Ovary (tissue), 9 donors: ENCODE measurements around the gene ALG14. TPM values are rescaled to one million over a fixed set of nuclear protein-coding genes. Genes with fewer than 3 reads are reported as not detected.

Experiments used
- DNase-seq, 5 donors: peaks; one replicate each; pipeline ENCODE4 v3.0.0-alpha.2; 2019 to 2020
- H3K27ac ChIP-seq, 2 donors: fragments of 200-600 bp; one replicate each; pipeline versions ENCODE4 v1.5.1 to v1.8.0; 2019 to 2022
- H3K27me3 ChIP-seq: fragments of 200-600 bp; one replicate; pipeline ENCODE4 v1.8.0; 2022
- H3K36me3 ChIP-seq: fragments of 200-600 bp; sonication (generic); one replicate; pipeline ENCODE4 v1.5.1; 2019
- H3K4me1 ChIP-seq: one replicate; pipeline ENCODE4 v1.8.1; 2013; ENCODE audit warnings: mild to moderate bottlenecking, moderate library complexity; ENCODE audit not compliant: insufficient read depth
- H3K4me3 ChIP-seq: fragments of 200-600 bp; sonication (generic); one replicate; pipeline ENCODE4 v1.5.1; 2017
- H3K9me3 ChIP-seq, 2 donors: fragments of 200-600 bp in 1 of 2; sonication (generic) in 1 of 2; one replicate each; pipeline versions ENCODE4 v1.5.1 to v1.8.1; 2013 to 2019; ENCODE audit warnings: mild to moderate bottlenecking in 1 of 2, moderate library complexity in 1 of 2
- CTCF ChIP-seq, 3 donors: fragments of 450-650 bp in 2 of 3; fragments of 200-600 bp in 1 of 3; IDR thresholded peaks; one replicate each; pipeline versions ENCODE4 v1.5.1 to v1.8.0; 2016 to 2022; ENCODE audit warnings: antibody characterized with exemption in 3 of 3, mild to moderate bottlenecking in 1 of 3
- EP300 ChIP-seq: sonication (generic); formaldehyde crosslinking; IDR thresholded peaks from one replicate; pipeline ENCODE4 v1.6.1; 2017; ENCODE audit warnings: antibody characterized with exemption
- POLR2A ChIP-seq: fragments of 450-650 bp; IDR thresholded peaks from one replicate; pipeline ENCODE4 v1.6.1; 2017; ENCODE audit warnings: antibody characterized with exemption, mild to moderate bottlenecking, moderate library complexity
- WGBS, 3 donors: extraction: QIAGEN DNeasy Blood & Tissue Kit in 1 of 3; methylation state at CpG; one replicate each; pipeline versions ENCODE4 v1.1.5 to v1.1.7; 2013 to 2017; 5-methylcytosine and 5-hydroxymethylcytosine counted together
- intact Hi-C, 4 donors: fragments of 100-400 bp; cut with DNase I; formaldehyde crosslinking; loops; one replicate each; pipeline versions ENCODE4 v1.11.0 to v1.15.1; 2022 to 2023
- polyA plus RNA-seq, 2 donors: library from polyadenylated mRNA; stranded (reverse); fragments of 200-250 nt in 1 of 2; fragments of 350-450 nt in 1 of 2; fragmentation: Illumina TruSeq in 1 of 2; extraction: RNeasy Lipid Tissue Mini Kit (QIAGEN cat#74804) in 1 of 2; gene quantifications; one replicate each; pipeline ENCODE4 v1.2.3, GENCODE V29; 2013 to 2014
- total RNA-seq, 7 donors: library from RNA; depleted of rRNA in 2 of 7; stranded (reverse); fragments of >200 nt in 2 of 7; fragmentation: NEBNext Ultra II Directional in 3 of 7; extraction: Animal tissue kit (Norgen Biotek cat#: 25700) in 3 of 7; gene quantifications; one replicate each; pipeline versions ENCODE4 v1.1.0 to v1.2.4, GENCODE V29; 2016 to 2023
- donor health status: DM: no; HTN: no; CAD: no; lungs with moderate emphysema.
- donor health status: DM: no; HTN: no; CAD: no.
- donor health status: Bipolar disorder and iron deficiency.
- donor health status: DM: yes; HTN: yes; CAD: no.
- donor health status: DM: no; HTN: no; CAD: no.
- donor health status: DM: yes; HTN: yes; CAD: no.

The ALG14 gene
- total and polyA plus RNA-seq, 9 donors, result 1.2 to 16.3 (median 3.6) TPM

GRCh38 chr1:94937820-94938219 lies 134.9 kb downstream of the ALG14 start:
- Histone ChIP-seq H3K27ac (no peak overlapping the region), H3K36me3 (no peaks in the 10 kb centered on the region), H3K4me3 (no peak overlapping the region), H3K9me3 (no peaks in the 10 kb centered on the region), H3K4me1 (no peaks in the 10 kb centered on the region), H3K27me3 (no peaks in the 10 kb centered on the region)
- intact Hi-C loops, result no loop called here
- no peak for DNase-seq
- TF ChIP-seq EP300, result no peak
- no peak for TF ChIP-seq POLR2A
- TF ChIP-seq CTCF (IDR thresholded peaks at IDR 0.05), result no peak
- 39 to 100% (median 100%) methylated on average over 1 of the region's 1 CpG for WGBS, 3 donors

DNA sequence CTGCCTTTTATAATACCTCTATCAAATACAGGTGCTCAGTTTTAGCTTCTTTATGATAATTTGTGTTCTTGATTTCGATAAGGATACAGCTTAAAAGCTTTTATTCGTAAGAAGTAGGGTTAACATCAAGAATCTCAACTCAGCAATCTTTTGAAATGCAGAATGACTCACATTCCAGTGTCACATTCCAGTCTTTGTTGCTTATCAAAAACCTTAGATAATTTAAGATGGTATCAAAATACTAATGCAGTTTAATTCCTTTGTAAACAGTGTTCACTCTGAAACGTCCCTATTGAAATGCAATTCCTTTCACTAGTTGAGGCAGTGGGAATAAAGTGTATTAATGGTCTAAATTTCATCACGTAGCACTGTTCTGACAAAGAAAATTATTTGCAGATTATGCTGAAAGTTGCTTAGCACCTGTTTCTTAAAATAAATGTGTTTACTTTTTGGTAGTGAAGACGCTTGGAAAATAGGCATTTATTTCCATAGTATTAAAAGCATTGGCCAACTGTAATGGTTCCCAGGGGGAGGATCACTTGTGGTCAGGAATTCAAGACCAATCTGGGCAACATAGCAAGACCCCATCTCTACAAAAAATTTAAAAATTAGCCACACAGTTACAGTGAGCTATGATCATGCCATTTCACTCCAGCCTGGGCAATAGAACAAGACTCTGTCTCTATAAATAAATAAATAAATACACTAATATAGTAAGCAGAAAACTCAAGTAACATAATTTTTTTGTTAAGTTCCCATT lies 135.7 kb downstream of the ALG14 start:
- no peaks in the 10 kb centered on the region for H3K4me1 ChIP-seq
- no peaks in the 10 kb centered on the region for H3K9me3 ChIP-seq
- no peaks in the 10 kb centered on the region for H3K27me3 ChIP-seq
- intact Hi-C loops, result no loop called here
- no peak overlapping the region for H3K27ac ChIP-seq
- H3K4me3 ChIP-seq, result no peak overlapping the region
- no peaks in the 10 kb centered on the region for H3K36me3 ChIP-seq
- TF ChIP-seq EP300 (no peak), CTCF (IDR thresholded peaks at IDR 0.05) (no peak), POLR2A (no peak)
- WGBS, 3 donors, result 76 to 79% (median 76%) methylated on average over 5 of the region's 5 CpGs
- DNase-seq, result no peak

GRCh38 chr1:94935476-94935875 lies 137.3 kb downstream of the ALG14 start:
- WGBS, 3 donors, result 70 to 79% (median 76%) methylated on average over 1 of the region's 1 CpG
- intact Hi-C loops, result no loop called here
- H3K9me3 ChIP-seq, result no peaks in the 10 kb centered on the region

DNA sequence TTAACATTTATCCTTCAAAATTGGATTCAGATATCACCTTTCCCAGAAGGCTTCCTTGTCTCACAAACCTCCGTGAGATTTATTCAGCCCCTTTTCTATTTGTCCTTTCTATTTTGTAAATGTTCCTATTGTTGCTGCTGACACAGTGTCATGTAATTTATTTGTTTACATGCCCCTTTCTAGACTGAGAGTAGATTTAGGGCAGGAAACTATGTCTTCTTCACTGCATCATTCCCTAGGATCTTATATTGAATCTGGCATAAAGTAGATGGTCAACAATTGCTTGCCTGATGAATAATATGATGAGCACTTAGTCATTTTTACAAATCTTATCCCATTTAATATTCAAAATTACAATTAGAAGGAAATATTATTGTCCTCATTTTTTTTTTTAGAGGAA lies 137.7 kb downstream of the ALG14 start:
- WGBS, 3 donors, result 94 to 100% (median 96%) methylated on average over 1 of the region's 1 CpG
- DNase-seq, result no peak
- H3K36me3 ChIP-seq, result no peaks in the 10 kb centered on the region
- H3K27me3 ChIP-seq, result no peaks in the 10 kb centered on the region
- no peak for TF ChIP-seq POLR2A
- no peak for TF ChIP-seq EP300
- TF ChIP-seq CTCF (IDR thresholded peaks at IDR 0.05), result no peak
- intact Hi-C loops, result no loop called here
- no peak overlapping the region for H3K4me3 ChIP-seq
- no peaks in the 10 kb centered on the region for H3K4me1 ChIP-seq
- no peaks in the 10 kb centered on the region for H3K9me3 ChIP-seq
- no peak overlapping the region for H3K27ac ChIP-seq

More at GRCh38 chr1:94935476-94935875, 137.3 kb downstream of the ALG14 start:
- no peak overlapping the region for H3K4me3 ChIP-seq
- no peak for DNase-seq
- no peaks in the 10 kb centered on the region for H3K36me3 ChIP-seq
- no peak overlapping the region for H3K27ac ChIP-seq
- H3K4me1 ChIP-seq, result no peaks in the 10 kb centered on the region
- TF ChIP-seq POLR2A, result no peak
- no peak for TF ChIP-seq EP300
- TF ChIP-seq CTCF (IDR thresholded peaks at IDR 0.05), result no peak
- no peaks in the 10 kb centered on the region for H3K27me3 ChIP-seq
